Activated T-helper 9 cell treated with anti-CD3 and anti-CD28 coated beads, Interleukin-2, amount 50 U/mL, for 16 hours (primary cell): ENCODE measurements around the gene COQ8B.
"Not testable (repeated sequence)": the region's sequence is repeated elsewhere in the genome, so short reads cannot be mapped to it uniquely, and the experiment has no call there.

Source experiments
- DNase-seq: peaks from one replicate; pipeline ENCODE4 v3.0.0-alpha.2; 2020; ENCODE audit warnings: low read depth

The COQ8B gene

DNA sequence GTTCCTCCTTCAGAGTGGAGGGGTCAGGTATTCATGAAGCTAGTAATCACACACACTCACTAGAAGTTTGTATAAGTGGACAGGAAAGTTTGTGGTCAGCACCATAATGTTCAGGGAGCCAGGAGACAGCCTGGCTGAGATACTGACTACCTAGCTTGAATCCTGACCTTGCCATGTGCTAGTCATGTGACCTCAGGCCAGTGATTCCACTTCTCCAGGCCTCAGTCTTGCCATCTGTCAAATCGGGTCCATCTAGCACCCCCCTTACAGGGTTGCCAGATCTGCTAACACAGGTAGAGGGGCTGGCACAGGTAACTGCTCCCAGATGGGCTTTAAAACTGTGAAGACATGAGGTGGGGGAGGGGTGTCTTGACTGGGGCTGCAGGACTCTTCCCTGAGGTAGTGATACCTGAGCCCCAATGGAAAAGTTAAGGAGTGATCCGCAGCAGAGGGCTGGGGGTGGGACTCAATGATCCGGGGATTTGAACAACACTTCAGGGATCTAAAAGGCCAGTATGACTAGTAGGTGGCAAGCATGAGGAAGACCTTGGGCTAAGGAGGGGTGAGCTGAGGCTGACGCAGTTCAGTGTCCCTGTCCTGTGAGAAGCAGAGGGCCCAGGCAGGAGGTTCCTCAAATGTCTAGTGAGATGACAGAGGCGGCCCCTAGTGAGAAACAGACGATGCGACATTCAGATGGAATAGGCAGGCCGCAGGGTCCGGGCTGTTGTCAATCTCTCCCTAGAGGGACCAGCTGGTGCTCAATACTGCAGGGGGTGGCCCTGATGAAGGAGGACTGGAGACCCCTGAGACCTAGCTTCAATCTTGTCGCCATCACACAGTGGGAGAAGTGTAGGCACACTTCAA lies 25.1 kb upstream of the COQ8B start:
- no peak for DNase-seq

DNA sequence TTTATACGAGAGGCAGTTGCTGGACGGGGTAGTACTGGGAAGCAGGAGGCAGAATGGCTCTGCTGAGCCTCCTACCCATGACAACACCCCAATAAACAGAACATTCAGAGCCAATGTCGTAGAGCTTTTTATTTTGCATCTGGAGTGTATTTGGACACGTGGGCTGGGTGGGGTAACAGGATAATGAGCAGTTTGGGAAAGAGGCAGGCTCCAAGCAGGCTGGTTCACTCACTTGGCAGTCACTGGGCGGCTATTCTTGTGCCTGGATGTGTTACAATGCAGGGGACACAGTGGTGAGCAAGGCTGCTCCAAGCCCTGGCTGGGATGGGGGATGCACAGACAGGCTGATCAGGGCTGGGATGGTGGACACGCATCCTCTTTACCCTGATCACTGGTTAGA lies 24.1 kb upstream of the COQ8B start:
- DNase-seq = no peak

DNA sequence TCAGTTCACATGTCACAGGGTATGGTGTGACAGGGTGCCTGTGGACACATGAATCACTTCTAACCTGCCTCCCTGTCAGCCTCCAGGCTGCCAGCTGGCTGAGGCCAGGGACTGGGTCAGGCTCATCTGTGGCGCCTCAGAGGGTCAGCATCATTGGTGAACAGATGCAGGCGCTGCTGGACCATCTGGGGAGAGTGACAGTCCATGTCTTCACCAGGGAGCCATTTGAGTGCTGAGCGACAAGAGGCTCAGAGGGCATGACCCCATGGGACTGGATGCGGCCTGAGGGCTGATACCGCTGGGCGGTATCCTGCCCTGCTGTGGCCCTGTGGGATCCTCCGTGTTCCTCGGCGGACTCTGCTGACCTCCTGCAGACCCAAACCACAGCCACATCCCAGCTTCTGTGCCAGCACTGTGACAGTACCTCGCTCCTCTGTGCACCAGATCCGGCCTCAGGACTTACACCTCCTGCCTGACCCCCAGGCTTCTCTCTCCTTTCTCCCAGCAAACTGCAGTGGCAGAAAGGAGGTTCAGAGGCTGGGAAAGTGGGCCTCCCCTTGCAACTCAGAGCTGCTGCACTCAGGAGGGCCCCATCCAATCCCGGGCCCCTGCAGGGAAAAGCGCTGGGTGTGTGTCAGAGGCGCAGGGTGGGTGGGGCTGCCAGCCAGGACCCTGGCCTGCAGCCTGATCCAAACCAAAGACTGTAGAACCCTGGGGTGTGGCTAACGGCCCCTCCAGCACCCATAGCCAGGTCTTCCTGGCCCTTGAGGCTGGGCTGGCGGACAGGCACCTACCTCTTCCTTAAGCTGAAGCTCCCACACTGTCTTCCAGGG lies 23.4 kb upstream of the COQ8B start:
- no peak for DNase-seq

DNA sequence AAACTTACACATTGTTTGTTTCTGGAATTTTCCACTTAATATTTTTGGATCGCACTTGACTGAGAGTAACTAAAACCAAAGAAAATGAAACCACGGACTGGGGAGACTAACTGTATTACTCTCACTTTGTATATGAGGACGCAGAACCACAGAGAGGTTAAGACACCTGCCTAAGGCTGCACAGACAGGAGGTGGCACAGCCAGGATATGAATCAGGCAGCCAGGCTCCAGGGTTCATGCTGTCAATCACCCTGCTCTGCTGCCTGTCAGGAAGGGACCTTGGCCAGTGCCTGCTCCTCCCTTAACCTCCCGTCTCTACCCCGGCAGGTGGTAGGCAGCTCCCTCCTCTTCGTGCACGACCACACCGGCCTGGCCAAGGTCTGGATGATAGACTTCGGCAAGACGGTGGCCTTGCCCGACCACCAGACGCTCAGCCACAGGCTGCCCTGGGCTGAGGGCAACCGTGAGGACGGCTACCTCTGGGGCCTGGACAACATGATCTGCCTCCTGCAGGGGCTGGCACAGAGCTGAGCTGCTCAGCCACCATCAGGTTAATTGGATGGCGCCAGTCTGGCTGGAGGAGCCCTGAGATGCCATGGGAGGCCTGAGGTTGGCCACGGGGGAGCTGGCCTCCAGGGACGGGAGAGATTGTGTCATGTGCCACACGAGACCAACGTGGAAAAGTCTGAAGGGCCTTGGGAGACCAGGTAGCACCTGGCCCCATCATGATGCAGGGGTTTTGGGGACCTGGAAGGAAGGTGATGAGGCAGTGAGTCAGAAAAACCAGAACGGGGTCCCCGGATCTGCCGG lies 22.5 kb upstream of the COQ8B start:
- no peak for DNase-seq

DNA sequence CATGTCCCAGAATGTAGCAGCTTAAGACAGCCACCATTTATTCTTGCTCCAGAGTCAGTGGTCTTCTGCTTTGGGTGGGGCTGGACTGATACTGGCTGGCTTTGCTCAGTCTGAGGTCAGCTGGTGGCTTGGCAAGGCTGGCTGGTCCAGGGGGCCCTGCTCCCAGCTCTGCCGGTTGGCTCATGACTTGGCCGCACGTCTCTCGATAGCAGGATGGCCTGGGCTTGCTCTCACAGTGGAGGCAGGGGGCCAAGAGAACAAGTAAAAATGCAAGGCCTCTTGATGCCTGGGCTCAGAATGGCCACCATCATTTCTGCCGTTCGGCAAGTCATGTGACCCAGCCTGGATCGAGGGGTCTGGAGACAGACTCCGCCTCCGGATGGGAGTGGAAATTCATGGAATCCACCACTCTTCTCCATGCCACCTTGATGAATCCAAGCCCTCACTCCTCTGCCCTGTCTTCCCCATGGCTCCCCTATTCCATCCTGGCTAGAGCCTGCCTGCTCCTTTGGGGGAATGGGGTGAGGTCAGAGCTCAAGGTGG lies 20.5 kb upstream of the COQ8B start:
- no peak for DNase-seq

DNA sequence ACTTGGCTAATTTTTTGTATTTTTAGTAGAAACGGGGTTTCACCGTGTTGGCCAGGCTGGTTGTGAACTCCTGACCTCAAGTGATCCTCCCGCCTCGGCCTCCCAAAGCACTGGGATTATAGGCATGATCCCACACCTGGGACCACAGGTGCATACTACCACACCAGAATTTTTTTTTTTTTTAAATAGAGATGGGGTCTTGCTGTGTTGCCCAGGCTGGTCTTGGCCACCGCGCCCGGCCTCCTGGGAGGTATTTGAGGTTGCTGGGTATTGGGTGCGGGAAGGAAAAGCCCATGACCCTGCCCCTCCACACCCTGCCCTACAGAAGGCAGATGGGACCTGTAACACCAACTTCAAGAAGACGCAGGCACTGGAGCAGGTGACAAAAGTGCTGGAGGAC lies 20.0 kb upstream of the COQ8B start:
- no peak for DNase-seq

DNA sequence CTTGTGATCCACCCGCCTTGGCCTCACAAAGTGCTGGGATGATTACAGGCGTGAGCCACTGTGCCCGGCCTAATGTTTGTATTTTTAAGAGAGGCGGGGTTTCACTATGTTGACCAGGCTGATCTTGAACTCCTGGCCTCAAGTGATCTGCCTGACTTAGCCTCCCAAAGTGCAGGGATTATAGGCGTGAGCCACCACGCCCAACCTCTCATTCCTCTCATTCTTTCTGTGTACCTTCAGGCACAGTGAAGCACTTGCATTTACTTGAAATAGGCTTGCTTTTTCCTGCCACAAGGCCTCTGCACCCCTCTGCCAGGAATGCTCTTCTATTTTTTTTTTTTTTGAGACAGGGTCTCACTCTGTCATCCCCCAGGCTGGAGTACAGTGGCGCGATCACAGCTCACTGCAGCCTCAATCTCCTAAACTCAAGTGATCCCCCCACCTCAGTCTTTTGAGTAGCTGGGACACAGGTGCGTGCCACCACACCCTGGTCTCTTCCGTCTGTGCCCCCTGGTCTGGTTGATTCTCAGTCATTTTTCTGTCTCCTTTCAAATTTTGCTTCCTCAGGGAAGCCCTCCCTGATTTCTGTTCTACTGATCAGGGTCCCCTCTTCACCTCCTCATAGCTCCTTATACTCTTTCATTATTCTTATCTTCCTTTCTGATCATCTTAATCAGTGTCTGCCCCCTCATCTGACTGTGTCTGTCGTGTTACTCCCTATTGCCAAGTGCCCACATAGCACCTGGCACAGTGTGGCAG lies 18.5 kb upstream of the COQ8B start:
- DNase-seq = no peak

DNA sequence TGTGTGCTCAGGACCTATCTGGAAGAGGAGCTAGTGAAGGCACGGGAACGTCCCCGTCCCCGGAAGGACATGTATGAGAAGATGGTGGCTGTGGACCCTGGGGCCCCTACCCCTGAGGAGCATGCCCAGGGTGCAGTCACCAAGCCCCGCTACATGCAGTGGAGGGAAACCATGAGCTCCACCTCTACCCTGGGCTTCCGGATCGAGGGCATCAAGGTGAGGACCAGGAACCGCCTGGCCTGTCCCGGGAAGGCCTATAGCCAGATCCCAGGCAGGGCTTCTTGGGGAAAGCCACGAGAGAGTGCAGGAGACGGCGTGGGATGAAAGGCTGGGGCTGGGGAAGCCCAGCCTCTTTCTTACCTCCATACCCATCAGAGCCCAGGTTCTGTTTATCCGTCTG lies 16.5 kb upstream of the COQ8B start:
- no peak for DNase-seq

DNA sequence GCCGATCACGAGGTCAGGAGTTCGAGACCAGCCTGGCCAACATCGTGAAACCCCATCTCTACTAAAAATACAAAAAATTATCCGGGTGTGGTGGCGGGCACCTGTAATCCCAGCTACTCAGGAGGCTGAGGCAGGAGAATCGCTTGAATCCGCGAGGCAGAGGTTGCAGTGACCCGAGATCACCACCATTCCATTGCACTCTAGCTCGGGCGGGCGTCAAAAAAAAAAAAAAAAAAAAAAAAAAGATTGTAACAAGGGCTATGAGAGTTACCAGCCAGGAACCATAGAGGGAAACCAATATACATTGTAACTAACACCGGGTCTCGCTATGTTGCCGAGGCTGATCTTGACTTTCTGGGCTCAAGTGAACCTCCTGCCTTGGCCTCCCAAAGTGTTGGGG lies 15.6 kb upstream of the COQ8B start:
- DNase-seq = not testable (repeated sequence)

DNA sequence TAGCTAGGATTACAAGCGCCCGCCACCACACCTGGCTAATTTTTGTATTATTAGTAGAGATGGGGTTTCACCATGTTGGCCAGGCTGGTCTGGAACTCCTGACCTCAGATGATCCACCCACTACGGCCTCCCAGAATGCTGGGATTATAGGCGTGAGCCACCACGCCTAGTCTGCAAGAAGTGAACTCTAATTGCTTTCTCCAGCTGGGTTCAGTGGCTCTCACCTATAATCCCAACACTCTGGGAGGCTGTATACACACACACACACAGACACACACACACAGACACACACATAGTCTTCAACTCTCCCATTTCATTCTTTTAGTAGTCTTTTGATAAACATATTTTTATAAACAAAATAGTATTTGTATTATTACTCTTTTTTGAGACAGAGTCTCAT lies 13.4 kb upstream of the COQ8B start:
- not testable (repeated sequence) for DNase-seq

DNA sequence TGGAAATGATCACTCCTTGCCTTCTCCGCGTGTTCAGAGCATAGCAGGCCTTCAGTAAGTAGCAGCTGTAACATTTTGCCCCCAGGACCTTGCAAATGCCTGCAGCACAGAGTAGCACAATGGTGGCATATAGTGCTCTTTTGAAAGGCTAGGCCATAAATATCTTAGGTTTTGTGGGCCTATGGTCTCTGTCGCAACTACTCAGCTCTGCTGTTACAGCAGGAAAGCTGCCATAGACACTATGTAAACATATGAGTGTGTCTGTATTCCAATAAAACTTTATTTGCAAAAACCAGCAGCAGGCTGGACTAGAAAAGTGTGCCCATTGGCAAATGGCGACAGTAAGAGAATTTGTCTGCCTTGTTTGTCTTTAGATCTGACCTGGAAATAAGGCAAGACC lies 9.6 kb upstream of the COQ8B start:
- DNase-seq = no peak

DNA sequence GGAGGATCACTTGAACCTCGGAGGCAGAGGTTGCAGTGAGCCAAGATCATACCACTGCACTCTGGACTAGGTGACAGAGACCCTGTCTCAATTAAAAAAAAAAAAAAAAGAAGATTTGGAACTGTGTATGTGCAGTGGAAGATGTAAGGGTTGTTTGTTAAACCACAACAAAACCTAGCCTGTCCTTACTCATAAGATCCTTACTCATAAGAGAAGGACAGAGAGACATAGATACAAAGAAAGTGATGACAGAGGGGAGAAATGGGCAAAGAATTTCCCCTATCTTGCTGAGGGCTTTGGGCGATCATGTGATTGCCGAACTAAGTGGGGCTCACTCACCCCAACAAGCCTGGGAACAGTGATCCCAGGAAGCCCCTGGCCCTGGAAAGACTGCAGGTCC lies 8.2 kb upstream of the COQ8B start:
- DNase-seq = no peak

DNA sequence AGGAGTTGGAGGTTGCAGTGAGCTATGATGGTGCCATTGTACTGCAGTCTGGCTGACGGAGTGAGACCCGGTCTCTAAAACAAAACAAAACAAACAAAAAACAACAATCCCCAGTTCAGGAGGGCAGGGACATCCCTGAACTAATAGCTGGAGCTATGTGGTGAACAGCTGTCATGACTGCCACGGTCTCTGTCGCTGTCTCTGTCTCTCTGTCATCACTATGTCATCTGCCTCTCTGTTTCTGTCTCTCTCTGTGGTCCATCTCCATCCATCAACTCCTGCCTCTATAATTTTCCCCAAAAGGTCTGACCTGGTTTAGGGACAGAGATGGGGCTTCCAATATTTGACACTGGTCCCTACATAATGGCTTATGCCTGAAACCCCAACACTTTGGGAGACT lies 7.6 kb upstream of the COQ8B start:
- DNase-seq = no peak

DNA sequence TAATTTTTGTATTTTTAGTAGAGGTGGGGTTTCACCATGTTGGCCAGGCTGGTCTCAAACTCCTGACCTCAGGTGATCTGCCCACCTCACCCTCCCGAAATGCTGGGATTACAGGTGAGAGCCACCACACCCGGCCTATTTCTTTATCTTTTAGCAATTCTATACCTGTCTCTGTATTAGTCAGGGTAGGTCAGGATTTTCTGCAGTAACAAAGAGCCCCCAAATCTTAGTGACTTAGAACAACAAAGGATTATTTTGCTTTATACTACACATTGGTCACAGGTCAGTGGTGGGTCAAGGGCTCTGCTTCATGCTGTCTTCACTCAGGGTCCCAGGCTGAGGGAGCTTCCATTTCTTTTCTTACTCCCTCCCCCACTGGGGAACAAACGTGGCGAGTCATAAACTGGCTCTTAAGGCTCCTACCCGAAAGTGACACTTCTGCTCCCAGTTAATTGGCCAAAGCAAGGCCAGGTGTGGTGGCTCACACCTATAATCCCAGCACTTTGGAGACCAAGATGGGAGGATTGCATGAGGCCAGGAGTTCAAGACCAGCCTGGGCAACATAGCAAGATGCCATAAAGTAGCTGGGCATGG lies 7.1 kb upstream of the COQ8B start:
- DNase-seq = no peak

DNA sequence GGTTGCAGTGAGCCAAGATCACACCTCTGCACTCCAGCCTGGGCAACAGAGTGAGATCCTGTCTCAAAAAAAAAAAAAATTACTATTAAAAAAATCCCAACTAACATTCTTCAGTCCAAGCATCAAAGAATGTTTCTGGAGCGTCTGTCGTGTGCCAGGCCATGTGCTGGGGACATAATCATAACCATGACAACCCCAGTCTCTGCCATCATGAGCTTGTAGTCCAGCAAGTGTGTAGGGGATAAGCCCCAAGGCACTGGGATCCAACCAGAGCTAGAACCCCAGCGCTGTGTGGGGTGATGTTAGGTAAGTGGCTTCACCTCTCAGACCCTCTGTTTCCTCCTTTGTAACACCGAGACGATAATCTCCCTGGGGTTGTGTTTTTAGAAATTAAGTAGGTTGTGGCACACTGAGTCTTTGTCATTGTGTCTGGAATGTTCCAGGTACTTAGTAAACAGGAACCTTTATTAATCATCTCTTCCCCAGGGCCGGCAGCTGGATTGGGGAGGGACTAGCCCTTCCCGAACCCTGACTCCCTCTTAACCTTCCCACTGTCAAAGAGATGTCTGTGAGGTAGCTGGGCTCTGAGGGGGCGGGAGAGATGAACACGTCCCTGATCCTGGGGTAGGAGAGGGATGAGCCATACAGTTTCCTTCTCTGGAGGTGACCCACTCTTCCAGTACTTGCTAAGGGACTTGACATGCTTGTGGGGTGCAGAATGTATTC lies 5.4 kb upstream of the COQ8B start:
- DNase-seq = no peak

DNA sequence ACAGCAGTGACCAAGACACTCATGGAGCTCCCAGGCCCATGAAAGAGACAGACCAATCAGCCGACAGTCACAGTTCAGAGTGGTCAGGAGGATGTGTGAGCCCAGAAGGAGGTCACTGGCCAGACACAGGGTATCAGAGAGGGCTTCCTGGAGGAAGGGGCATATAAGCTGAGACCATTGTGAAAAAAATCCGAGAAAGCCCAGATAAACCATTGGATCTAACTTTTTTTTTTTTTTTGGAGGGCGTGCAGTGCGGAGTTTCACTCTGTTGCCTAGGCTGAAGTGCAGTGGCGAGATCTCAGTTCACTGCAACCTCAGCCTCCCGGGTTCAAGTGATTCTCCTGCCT lies 4.4 kb upstream of the COQ8B start:
- no peak for DNase-seq

DNA sequence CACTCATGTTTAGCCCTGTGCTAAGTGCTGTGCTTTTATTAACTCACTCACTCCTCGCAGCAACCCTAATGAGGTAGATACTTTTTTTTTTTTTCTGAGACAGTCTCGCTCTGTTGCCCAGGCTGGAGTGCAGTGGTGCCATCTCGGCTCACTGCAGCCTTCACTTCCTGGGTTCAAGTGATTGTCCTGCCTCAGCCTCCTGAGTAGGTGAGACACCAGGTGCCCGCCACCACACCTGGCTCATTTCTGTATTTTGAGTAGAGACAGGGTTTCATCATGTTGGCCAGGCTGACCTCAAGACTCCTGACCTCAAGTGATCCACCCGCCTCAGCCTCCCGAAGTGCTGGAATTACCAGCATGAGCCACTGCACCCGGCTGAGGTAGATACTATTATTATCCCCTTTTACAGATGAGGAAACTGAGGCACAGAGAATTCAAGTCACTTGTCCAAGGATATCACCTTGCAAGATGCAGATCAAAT lies 2.8 kb upstream of the COQ8B start:
- DNase-seq = no peak

DNA sequence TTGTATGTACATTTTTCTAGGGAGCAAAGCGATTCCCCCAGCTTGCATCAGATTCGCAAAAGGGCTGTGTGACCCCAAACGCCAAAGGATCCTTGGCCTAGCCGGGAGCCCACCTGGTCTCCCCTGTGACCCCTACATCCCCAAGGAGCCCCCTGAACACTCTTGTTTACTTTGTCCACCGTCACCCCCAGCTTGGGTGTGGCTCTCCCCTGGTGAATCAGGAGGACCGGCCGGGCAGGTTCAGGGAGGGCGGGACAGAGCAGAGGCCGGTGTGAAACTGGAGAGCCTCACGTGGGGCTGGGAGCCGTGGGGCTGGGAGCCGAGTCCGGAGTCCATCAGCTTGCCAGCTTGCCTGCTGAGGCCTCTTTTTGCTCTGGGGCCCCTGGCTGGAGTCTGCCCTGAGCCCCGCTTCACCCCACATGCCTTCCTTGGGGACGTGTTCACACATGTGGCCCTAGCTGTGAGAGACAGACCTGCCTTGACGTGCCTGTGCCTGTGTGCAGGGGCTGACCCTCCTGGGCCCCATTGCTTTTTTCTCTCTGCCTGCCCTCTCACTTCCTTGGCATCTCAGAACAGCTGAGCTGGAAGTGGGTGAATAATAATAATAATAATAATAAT lies 2.2 kb upstream of the COQ8B start:
- DNase-seq = no peak

DNA sequence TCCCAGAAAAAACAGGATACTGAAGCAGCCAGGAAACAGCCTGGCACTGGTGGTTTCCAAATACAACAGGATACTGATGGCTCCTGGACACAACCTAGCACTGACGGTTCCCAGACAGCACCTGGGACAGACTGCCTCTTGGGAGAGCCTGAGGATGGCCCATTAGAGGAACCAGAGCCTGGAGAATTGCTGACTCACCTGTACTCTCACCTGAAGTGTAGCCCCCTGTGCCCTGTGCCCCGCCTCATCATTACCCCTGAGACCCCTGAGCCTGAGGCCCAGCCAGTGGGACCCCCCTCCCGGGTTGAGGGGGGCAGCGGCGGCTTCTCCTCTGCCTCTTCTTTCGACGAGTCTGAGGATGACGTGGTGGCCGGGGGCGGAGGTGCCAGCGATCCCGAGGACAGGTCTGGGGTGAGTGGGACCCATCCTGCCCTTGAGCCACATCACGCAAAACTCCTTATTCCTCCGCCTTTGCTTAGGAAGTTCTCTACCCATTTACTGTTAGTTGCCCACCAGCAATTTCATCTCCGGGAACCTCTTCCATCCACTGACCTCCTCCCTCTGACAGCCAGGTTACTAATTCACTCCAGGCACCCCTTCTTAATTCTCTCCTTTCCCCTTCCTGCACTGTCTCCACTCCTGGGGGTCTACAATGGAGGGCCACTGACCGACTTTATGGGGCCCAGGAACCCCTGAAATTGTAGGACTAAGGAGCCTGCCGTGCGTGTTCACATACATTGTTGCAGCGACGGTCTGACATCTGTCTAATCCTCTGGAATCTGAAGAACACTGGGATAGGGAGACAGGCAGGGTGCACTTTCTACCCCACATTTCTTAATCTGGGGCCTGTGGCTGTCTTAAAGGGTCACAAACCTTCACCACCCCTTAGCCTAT lies 1.4 kb upstream of the COQ8B start:
- DNase-seq = no peak
